Testis (tissue), 3 donors: ENCODE data around the gene CXXC4. TPM values are rescaled to one million over a fixed set of nuclear protein-coding genes. Genes with fewer than 3 reads are reported as not detected.
A peak's percentile ranks its signal among the peaks of the same experiment; 100 is the strongest.

ENCODE experiments used
- DNase-seq: peaks from one replicate; pipeline ENCODE4 v3.0.0-alpha.2; 2019
- H3K27ac ChIP-seq, 2 donors: fragments of 200-600 bp; sonication (generic); one replicate each; pipeline ENCODE4 v1.5.1; 2019
- H3K27me3 ChIP-seq: fragments of 200-600 bp; sonication (generic); one replicate; pipeline ENCODE4 v1.5.1; 2019
- H3K36me3 ChIP-seq: fragments of 200-600 bp; sonication (generic); one replicate; pipeline ENCODE4 v1.5.1; 2017; ENCODE audit warnings: low read depth; ENCODE audit errors: missing control alignments
- H3K4me1 ChIP-seq: fragments of 200-600 bp; sonication (generic); one replicate; pipeline ENCODE4 v1.5.1; 2019
- H3K4me3 ChIP-seq, 2 donors: fragments of 200-600 bp; sonication (generic); one replicate each; pipeline ENCODE4 v1.5.1; 2017 to 2019
- H3K9me3 ChIP-seq: fragments of 200-600 bp; sonication (generic); one replicate; pipeline ENCODE4 v1.5.1; 2017
- POLR2A ChIP-seq: fragments of 450-650 bp; IDR thresholded peaks from one replicate; pipeline ENCODE4 v1.6.1; 2017; ENCODE audit warnings: antibody characterized with exemption, mild to moderate bottlenecking, moderate library complexity
- WGBS, 2 donors: methylation state at CpG; one replicate each; pipeline ENCODE4 v1.1.5; 2018; 5-methylcytosine and 5-hydroxymethylcytosine counted together
- intact Hi-C: fragments of 100-400 bp; cut with DNase I; formaldehyde crosslinking; loops from one replicate; pipeline ENCODE4 v1.15.1; 2023; ENCODE audit warnings: low total_unique reads
- polyA plus RNA-seq: library from polyadenylated mRNA; stranded (reverse); fragments of 350-450 nt; fragmentation: Illumina TruSeq; extraction: RNeasy Lipid Tissue Mini Kit (QIAGEN cat#74804); gene quantifications from one replicate; pipeline ENCODE4 v1.2.3, GENCODE V29; 2014; ENCODE audit warnings: low read depth, low replicate concordance; ENCODE audit not compliant: insufficient read depth
- total RNA-seq, 2 donors: library from RNA; depleted of rRNA; stranded (reverse); fragments of >200 nt; gene quantifications; one replicate each; pipeline ENCODE4 v1.2.3, GENCODE V29; 2016
- TF ChIP-seq, protein P1 (sequence below), 3 experiments: fragments of 450-650 bp in 2 of 3; fragments of 200-600 bp in 1 of 3; sonication (generic) in 1 of 3; IDR thresholded peaks; one replicate each; pipeline ENCODE4 v1.5.1; 2016 to 2019; ENCODE audit warnings: antibody characterized with exemption in 3 of 3, mild to moderate bottlenecking in 2 of 3, moderate library complexity in 1 of 3

Gene CXXC4
- total and polyA plus RNA-seq, 3 donors from 2014 or later: 3.7 to 10.2 (median 8.6) TPM

DNA sequence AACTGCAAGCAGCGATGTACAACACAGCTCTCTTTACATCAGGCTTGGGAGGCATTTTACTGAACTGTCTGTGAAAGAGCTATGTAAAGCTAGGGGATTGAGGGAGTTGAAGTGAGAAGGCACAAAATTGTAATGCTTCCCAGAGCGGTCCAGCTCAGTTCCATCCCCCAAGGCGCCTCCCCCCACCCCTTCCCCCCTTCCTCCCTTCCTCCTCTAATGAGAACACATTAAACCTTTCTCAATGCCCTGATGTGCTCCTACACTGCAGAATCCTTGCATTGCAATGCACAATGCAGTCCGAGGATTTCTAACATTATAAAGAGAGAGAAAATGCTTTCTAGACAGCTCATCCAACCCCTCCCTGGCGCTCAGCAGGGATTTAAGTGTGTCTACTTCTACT lies 73.9 kb downstream of the CXXC4 start:
- peak; percentile 19 for DNase-seq
- Histone ChIP-seq H3K9me3 (no peaks in the 10 kb centered on the region), H3K27ac (peak overlapping the region in 1 of 2 donors; percentile 5), H3K4me3 (no peak overlapping the region), H3K27me3 (no peaks in the 10 kb centered on the region), H3K36me3 (no peaks in the 10 kb centered on the region), H3K4me1 (peaks cover 16% of the 10 kb centered on the region)
- TF ChIP-seq, protein P1, sequence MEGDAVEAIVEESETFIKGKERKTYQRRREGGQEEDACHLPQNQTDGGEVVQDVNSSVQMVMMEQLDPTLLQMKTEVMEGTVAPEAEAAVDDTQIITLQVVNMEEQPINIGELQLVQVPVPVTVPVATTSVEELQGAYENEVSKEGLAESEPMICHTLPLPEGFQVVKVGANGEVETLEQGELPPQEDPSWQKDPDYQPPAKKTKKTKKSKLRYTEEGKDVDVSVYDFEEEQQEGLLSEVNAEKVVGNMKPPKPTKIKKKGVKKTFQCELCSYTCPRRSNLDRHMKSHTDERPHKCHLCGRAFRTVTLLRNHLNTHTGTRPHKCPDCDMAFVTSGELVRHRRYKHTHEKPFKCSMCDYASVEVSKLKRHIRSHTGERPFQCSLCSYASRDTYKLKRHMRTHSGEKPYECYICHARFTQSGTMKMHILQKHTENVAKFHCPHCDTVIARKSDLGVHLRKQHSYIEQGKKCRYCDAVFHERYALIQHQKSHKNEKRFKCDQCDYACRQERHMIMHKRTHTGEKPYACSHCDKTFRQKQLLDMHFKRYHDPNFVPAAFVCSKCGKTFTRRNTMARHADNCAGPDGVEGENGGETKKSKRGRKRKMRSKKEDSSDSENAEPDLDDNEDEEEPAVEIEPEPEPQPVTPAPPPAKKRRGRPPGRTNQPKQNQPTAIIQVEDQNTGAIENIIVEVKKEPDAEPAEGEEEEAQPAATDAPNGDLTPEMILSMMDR (IDR thresholded peaks at IDR 0.05): no peak
- no peak for TF ChIP-seq POLR2A
- intact Hi-C loops: no loop called here
- 9 to 11% methylated on average over 5 of the region's 5 CpGs for WGBS, 2 donors
